AML-193 (cell line): ENCODE data around the gene MYO1A.

ENCODE experiments used
- DNase-seq, 2 experiments: peaks; one replicate each; lab custom pipeline; 2025; lab: John Stamatoyannopoulos, UW

MYO1A gene

GRCh38 chr12:57049890-57050289 is at the start of gene MYO1A:
Gene MYO1A, minus strand, starts transcription at chr12:57050129. Its CDS starts 1,806 bp downstream, at chr12:57048323.
- no peak for DNase-seq

GRCh38 chr12:57099047-57099714 is 49.3 kb upstream of the MYO1A start:
- DNase-seq, result no peak

- DNase-seq, result no peak
Observed at GRCh38 chr12:57098546-57098945, 48.6 kb upstream of the MYO1A start.

- no peak for DNase-seq
Observed at GRCh38 chr12:57097554-57097835, 47.6 kb upstream of the MYO1A start.

GRCh38 chr12:57096748-57097553 is 47.0 kb upstream of the MYO1A start:
- DNase-seq, result no peak

GRCh38 chr12:57096099-57096572 is 46.2 kb upstream of the MYO1A start:
- no peak for DNase-seq

- no peak for DNase-seq
Observed at GRCh38 chr12:57095440-57095839, 45.5 kb upstream of the MYO1A start.

- no peak for DNase-seq
Observed at GRCh38 chr12:57094208-57095160, 44.6 kb upstream of the MYO1A start.

- DNase-seq, result peak; percentile 20 to 41
Observed at GRCh38 chr12:57093415-57094207, 43.7 kb upstream of the MYO1A start.

- no peak for DNase-seq
Observed at GRCh38 chr12:57092876-57093414, 43.0 kb upstream of the MYO1A start.

- no peak for DNase-seq
Observed at GRCh38 chr12:57092529-57092862, 42.6 kb upstream of the MYO1A start.

- DNase-seq, result no peak
Observed at GRCh38 chr12:57091638-57092528, 42.0 kb upstream of the MYO1A start.

- no peak for DNase-seq
Observed at GRCh38 chr12:57090924-57091637, 41.2 kb upstream of the MYO1A start.

GRCh38 chr12:57090490-57090889 is 40.6 kb upstream of the MYO1A start:
- no peak for DNase-seq

GRCh38 chr12:57089271-57090245 is 39.6 kb upstream of the MYO1A start:
- DNase-seq, result peak; percentile 29 to 42

- DNase-seq, result peak; percentile 94
Observed at GRCh38 chr12:57088354-57089270, 38.7 kb upstream of the MYO1A start, which contains the start of gene NAB2. Gene NAB2, plus strand, starts transcription at chr12:57089114. Its CDS starts 158 bp downstream, at chr12:57089272.

GRCh38 chr12:57087691-57088353 is 37.9 kb upstream of the MYO1A start:
- DNase-seq, result peak; percentile 20 to 21
